PC-3 (cell line): ENCODE results near the gene CLCN4. TPM values are rescaled to one million over a fixed set of nuclear protein-coding genes. Genes with fewer than 3 reads are reported as not detected.

Experiments used
- ATAC-seq: fragments of 200-7000 bp; cut with Tn5 transposase; 2 replicates; pipeline ENCODE4 v1.9.1; 2020; ENCODE audit warnings: mild to moderate bottlenecking, moderate library complexity
- BruUV-seq: library from RNA; stranded (reverse); fragments of 400-500 nt; replicated peaks from 2 replicates; lab custom pipeline; 2021; lab: Mats Ljungman, UMichigan
- CTCF ChIA-PET: fragments of 300-600 bp; sonication (Branson Sonifier 250); formaldehyde crosslinking; loops from one replicate; lab custom pipeline; 2022; ENCODE audit warnings: antibody characterized with exemption; lab: Charles Lee
- POLR2A ChIA-PET: fragments of 300-600 bp; sonication (Branson Sonifier 250); formaldehyde crosslinking; loops from one replicate; lab custom pipeline; 2022; ENCODE audit warnings: antibody characterized with exemption; ENCODE audit not compliant: unreplicated experiment; lab: Charles Lee
- DNase-seq: peaks from one replicate; pipeline ENCODE4 v3.0.0-alpha.2; 2015
- H2AFZ ChIP-seq: fragments of 300-600 bp; sonication (generic); 2 replicates; pipeline ENCODE4 v1.6.0; 2016; ENCODE audit warnings: antibody characterized with exemption, low read length
- H3F3A ChIP-seq: fragments of 300-600 bp; sonication (generic); one replicate; pipeline ENCODE4 v1.6.0; 2017; ENCODE audit warnings: antibody characterized with exemption, low read length, control low read depth, mild to moderate bottlenecking; ENCODE audit not compliant: unreplicated experiment
- H3K27ac ChIP-seq: fragments of 300-600 bp; sonication (generic); 2 replicates; pipeline ENCODE4 v1.5.1; 2016; ENCODE audit warnings: mild to moderate bottlenecking, low read length
- H3K27me3 ChIP-seq: fragments of 300-600 bp; sonication (generic); 2 replicates; pipeline ENCODE4 v1.6.1; 2016; ENCODE audit warnings: low read length, mixed read lengths
- H3K36me3 ChIP-seq: fragments of 300-600 bp; sonication (generic); 2 replicates; pipeline ENCODE4 v1.6.1; 2016; ENCODE audit warnings: low read depth, mixed run types, low read length, mixed read lengths
- H3K4me1 ChIP-seq: fragments of 300-600 bp; sonication (generic); 2 replicates; pipeline ENCODE4 v1.5.1; 2016; ENCODE audit warnings: low read length; ENCODE audit not compliant: insufficient read depth
- H3K4me2 ChIP-seq: fragments of 300-600 bp; sonication (generic); 2 replicates; pipeline ENCODE4 v1.6.0; 2016; ENCODE audit warnings: low read length
- H3K4me3 ChIP-seq: fragments of 300-600 bp; sonication (generic); 2 replicates; pipeline ENCODE4 v1.5.1; 2016; ENCODE audit warnings: mild to moderate bottlenecking, low read length, mixed read lengths
- H3K79me2 ChIP-seq: fragments of 300-600 bp; sonication (generic); 2 replicates; pipeline ENCODE4 v1.6.1; 2017; ENCODE audit warnings: low read length, mixed read lengths
- H3K9ac ChIP-seq: fragments of 300-600 bp; sonication (generic); 2 replicates; pipeline ENCODE4 v1.6.0; 2016; ENCODE audit warnings: mild to moderate bottlenecking, low read length
- H3K9me2 ChIP-seq: fragments of 300-600 bp; sonication (generic); replicated peaks from 2 replicates; pipeline ENCODE4 v1.6.1; 2016; ENCODE audit warnings: mixed run types, low read length, mixed read lengths
- H3K9me3 ChIP-seq: fragments of 300-600 bp; sonication (generic); 2 replicates; pipeline ENCODE4 v1.6.1; 2016; ENCODE audit warnings: low read length, mixed read lengths
- H4K20me1 ChIP-seq: fragments of 300-600 bp; sonication (generic); 2 replicates; pipeline ENCODE4 v1.6.1; 2016; ENCODE audit warnings: low read length, mixed read lengths
- CTCF ChIP-seq: fragments of 300-600 bp; sonication (generic); conservative IDR thresholded peaks from 2 replicates; pipeline ENCODE4 v1.5.1; 2017; ENCODE audit warnings: antibody characterized with exemption, low read depth, mild to moderate bottlenecking, low read length
- EZH2 ChIP-seq: fragments of 300-600 bp; sonication (generic); IDR thresholded peaks from one replicate; pipeline ENCODE4 v1.6.1; 2017; ENCODE audit warnings: antibody characterized with exemption, mild to moderate bottlenecking, low read length; ENCODE audit not compliant: unreplicated experiment
- EZH2phosphoT487 ChIP-seq: fragments of 300-600 bp; sonication (generic); IDR thresholded peaks from 2 replicates; pipeline ENCODE4 v1.6.1; 2018; ENCODE audit warnings: mild to moderate bottlenecking, antibody characterized with exemption, low read length, borderline replicate concordance
- intact Hi-C: fragments of 100-400 bp; cut with micrococcal nuclease; formaldehyde crosslinking; loops from 2 replicates; pipeline ENCODE4 v1.9.0; 2023
- total RNA-seq: library from RNA; depleted of rRNA; stranded (reverse); fragments of >200 nt; gene quantifications from 2 replicates; pipeline ENCODE4 v1.2.3, GENCODE V29; 2014

Gene CLCN4
- total RNA-seq, 1 experiment from 2014 or later, result 13.7 TPM

DNA sequence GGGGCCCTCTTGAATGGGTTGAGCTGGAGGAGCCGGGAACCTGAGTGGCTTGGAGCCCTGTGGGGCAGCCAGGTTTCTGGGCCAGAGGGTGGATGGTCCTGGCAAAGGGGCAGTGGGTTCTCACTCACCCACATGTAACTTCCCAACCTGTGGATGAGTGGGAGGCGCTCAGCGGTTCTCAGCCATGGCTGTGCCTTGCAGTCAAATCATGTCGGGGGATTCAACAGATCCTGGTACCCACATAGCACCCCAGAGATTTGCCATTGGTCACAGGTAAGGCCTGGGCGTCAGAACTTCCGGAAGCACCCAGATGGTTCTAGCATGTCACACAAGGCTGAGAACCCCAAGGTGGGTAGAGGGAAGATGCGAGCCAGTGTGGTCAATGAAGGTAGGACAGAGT lies 21.9 kb upstream of the CLCN4 start:
- intact Hi-C loops, result no loop called here
- H3F3A ChIP-seq, result no peaks in the 10 kb centered on the region
- ATAC-seq, result no peak
- CTCF ChIA-PET, result no interaction called here
- H3K27ac ChIP-seq, result no peak overlapping the region
- TF ChIP-seq EZH2 (no peak), EZH2phosphoT487 (no peak), CTCF (no peak)
- no peak overlapping the region for H3K4me2 ChIP-seq
- no peaks in the 10 kb centered on the region for H3K79me2 ChIP-seq
- H3K9me2 ChIP-seq, result no peaks in the 10 kb centered on the region
- BruUV-seq, result no TSS peak
- no peak overlapping the region for H3K4me3 ChIP-seq
- DNase-seq, result no peak
- no peaks in the 10 kb centered on the region for H3K27me3 ChIP-seq
- H3K4me1 ChIP-seq, result no peaks in the 10 kb centered on the region
- POLR2A ChIA-PET, result no interaction called here
- no peaks in the 10 kb centered on the region for H4K20me1 ChIP-seq
- no peak overlapping the region for H3K9ac ChIP-seq
- peaks cover 48% of the 10 kb centered on the region for H3K36me3 ChIP-seq
- no peak overlapping the region for H2AFZ ChIP-seq
- no peaks in the 10 kb centered on the region for H3K9me3 ChIP-seq

DNA sequence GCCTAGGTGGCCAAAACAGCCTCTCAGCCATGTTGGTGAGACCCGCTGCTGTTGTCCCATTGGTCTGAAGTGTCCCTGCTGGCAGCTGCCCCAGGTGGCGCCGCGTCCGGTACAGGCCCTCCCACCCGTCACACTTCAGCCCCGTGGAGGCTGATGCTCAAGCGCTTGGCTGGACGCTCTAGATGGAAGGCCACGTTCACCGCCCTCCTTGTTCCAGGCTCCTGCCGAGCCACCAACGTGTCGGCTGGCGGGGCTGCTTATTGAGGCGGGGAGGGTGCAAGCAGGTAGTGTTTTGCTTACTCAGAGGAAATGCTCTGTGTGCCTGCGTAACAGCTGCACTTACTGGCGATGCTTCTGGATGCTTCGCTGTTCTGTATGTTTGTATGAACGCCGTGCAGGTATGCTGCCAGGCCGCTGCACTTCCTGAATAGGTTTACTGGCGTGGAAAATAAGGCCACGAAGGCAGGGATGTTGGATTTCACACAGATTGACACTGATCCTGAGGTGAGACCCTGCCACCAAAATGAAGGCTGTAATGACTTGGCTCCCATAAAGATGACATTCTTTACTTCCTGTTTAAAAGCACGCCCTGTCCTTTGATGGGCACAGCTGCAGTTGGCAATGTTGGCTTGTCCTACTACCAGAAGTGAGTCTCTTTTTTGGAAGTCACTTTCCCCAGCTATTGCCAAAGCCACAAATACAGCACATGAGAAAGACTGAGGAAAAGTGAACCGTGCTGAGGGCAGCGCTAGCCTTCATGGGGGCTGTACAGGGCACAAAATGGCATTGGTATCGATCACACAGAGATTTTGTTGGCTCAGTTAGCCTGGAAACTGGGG lies 21.0 kb upstream of the CLCN4 start:
- Histone ChIP-seq H3K27ac (no peak overlapping the region), H3K4me3 (no peak overlapping the region), H3K9me2 (no peaks in the 10 kb centered on the region), H2AFZ (no peak overlapping the region), H3K27me3 (no peaks in the 10 kb centered on the region), H3K9me3 (no peaks in the 10 kb centered on the region), H3K4me1 (no peaks in the 10 kb centered on the region), H3F3A (no peaks in the 10 kb centered on the region), H4K20me1 (no peaks in the 10 kb centered on the region), H3K36me3 (peaks cover 39% of the 10 kb centered on the region), H3K79me2 (no peaks in the 10 kb centered on the region), H3K9ac (no peak overlapping the region), H3K4me2 (no peak overlapping the region)
- no TSS peak for BruUV-seq
- CTCF ChIA-PET, result no interaction called here
- no peak for TF ChIP-seq EZH2
- no peak for TF ChIP-seq CTCF
- no peak for TF ChIP-seq EZH2phosphoT487
- no peak for DNase-seq
- POLR2A ChIA-PET, result no interaction called here
- intact Hi-C loops, result no loop called here
- no peak for ATAC-seq

GRCh38 chrX:10138726-10139125 lies 18.0 kb upstream of the CLCN4 start:
- H3K79me2 ChIP-seq, result no peaks in the 10 kb centered on the region
- no peak overlapping the region for H3K4me2 ChIP-seq
- TF ChIP-seq EZH2phosphoT487, result no peak
- TF ChIP-seq CTCF, result no peak
- no peak for TF ChIP-seq EZH2
- no peak overlapping the region for H3K27ac ChIP-seq
- DNase-seq (no peak), ATAC-seq (no peak)
- ChIA-PET POLR2A (no interaction called here), CTCF (no interaction called here)
- intact Hi-C loops, result no loop called here
- H3F3A ChIP-seq, result no peaks in the 10 kb centered on the region
- no peak overlapping the region for H2AFZ ChIP-seq
- no peaks in the 10 kb centered on the region for H3K27me3 ChIP-seq
- H4K20me1 ChIP-seq, result no peaks in the 10 kb centered on the region
- no peaks in the 10 kb centered on the region for H3K9me3 ChIP-seq
- H3K9me2 ChIP-seq, result no peaks in the 10 kb centered on the region
- BruUV-seq, result no TSS peak
- H3K36me3 ChIP-seq, result peaks cover 14% of the 10 kb centered on the region
- H3K4me3 ChIP-seq, result no peak overlapping the region
- no peak overlapping the region for H3K9ac ChIP-seq
- H3K4me1 ChIP-seq, result no peaks in the 10 kb centered on the region
